Fibroblast of the conjunctiva (primary cell): ENCODE data around the gene ORM2.

Experiments
- DNase-seq: peaks from one replicate; pipeline ENCODE4 v3.0.0-alpha.2; 2010; ENCODE audit warnings: low read depth

ORM2 gene

DNA sequence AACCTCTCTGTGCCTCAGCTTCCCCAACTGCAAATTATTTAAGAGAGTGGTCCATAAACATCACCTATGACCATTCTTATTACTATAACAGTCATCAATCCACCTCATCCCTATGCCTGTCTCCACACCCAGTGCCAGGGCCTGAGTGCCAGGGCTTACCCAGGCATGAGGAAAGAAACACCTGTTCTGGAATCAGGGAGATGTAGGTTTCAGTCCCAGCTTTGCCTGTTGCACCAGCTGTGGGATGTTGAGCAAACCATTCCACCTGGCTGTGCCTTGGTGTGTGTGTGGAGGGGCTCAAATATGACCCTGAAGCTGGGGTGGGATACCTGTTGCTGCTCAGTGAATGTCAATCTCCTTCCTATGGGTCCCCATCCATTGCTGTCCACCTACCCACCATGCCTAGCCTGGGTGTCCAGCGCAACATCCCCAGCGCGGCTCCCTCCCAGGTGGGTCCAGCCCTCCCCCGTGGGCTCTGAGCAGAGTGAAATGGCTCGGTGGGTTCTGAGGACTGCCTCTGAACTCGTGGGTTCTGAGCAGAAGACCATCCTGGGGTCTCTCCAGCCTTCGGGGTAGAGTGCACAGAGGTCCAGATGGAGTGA lies 41.8 kb downstream of the ORM2 start:
- no peak for DNase-seq

DNA sequence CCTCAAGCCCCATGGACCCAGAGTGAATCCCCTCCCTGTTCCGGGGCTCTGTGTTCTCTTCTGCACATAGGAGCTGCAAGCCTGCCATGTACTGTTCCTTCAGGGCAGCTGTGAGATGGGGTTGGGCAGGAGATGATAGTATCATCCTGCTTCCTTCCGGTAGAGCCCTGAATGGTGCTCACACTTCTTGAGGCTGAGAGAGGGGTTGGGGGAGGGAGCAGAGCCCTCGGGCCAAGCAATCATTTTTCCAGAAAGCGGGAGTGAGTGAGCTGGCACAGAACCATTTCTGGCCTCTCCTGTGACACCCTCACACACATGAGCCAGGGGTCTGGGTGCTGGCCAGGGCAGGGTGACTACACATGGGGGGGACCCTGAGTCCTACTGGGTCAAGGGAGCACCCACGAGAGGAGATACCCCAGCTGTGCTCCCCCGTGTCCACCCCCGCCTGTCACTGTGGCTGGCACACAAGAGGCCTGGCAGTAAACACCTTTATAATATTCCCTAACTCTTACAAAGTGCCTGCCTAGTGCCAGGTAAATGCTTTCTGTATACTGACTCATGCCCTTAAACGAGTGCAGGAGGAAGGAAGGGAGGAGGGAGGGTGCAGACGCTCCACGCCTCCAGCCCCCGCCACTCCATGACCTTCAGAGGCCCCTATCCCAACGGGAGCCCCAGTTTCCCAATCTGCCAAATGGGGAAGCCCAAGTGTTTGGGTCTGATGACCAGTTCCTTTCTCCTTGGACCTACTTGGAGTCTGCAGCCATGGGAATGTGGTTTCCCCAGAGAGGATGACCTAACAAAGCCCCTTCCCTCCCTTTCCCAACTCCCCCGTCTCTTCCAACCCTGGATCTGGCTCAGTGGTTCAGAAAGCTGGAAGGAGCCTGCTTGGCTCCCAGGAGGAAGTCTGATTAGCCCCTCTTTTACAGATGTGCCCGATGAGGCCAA lies 42.6 kb downstream of the ORM2 start:
- no peak for DNase-seq

DNA sequence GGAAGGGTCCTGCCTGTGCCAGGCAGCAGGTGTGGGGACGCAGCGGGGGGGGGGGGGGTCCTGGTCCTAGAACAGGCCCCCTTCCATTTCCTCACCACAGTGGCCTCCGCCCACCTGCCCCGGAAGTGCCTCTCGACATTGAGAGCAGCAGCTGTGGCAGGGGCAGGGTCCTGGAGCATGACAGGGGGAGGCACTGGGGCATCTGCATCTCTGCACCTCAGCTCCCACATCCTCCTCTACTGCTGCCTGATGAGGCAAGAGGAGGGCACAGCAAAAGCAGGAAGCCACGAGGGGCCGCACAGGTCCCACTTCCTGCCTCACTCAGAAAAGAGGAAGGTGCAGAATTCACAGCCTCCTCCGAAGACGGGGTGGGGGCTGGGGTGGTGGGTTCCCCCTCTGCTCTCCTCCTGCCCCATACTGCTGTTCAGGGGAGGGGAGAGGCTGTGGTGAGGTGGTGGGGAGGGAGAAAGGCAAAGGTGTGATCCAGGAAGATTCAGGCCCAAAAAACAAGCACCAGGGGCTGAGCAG lies 43.3 kb downstream of the ORM2 start:
- DNase-seq: no peak

DNA sequence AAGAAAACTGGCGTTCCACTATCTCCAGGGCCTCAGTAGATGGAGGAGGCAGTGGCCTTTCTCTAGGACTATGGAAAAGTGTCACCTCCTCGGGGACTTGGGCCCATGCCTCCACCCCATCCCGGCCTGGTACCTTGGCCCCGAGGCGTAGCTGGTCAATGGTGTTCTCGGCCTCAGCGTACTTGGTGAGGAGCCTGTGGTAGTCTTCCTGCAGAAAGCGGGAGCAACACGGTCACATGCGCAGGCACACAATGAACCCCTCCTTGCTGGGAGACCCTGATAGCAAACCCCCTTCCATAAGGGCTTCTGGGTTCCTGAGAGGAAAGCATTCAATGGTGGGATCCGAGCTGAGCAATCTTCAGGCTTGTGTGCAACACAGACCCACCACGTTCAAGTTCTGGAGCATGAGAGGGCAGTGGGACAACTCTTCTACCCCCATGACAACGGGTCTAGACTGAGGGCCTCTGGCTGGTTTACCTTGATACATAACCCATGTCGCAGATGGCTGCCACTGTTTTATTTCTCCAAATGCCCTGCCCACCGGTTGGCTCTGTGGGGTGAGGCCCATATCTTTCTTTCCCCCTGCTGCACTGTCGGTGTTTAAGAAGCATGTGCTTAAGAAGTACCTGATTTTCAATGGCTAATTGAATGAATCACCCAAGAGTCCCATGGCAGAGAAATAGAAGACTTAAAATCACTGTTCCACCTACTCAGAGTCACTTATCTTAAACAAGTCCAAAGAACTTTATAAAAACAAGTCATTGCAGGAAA lies 44.5 kb downstream of the ORM2 start:
- no peak for DNase-seq

DNA sequence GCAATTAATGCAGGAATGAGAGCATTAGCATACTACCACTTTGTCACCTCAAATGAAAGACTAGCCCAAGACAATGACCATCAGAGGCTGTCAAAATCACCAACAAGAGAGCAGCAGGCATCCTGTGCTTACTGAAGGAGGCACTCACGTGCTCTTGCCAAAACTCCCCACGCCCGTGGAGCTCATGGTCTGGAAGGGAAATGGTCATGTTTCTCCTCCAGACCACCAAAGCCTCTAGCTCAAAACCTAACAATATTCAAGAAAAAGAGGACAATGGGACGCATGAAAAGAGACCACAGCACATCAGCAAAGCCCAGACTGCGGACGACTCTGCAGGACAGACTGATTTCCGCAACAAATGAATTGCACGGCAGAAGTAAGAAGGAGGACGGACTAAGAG lies 45.3 kb downstream of the ORM2 start:
- DNase-seq: no peak

DNA sequence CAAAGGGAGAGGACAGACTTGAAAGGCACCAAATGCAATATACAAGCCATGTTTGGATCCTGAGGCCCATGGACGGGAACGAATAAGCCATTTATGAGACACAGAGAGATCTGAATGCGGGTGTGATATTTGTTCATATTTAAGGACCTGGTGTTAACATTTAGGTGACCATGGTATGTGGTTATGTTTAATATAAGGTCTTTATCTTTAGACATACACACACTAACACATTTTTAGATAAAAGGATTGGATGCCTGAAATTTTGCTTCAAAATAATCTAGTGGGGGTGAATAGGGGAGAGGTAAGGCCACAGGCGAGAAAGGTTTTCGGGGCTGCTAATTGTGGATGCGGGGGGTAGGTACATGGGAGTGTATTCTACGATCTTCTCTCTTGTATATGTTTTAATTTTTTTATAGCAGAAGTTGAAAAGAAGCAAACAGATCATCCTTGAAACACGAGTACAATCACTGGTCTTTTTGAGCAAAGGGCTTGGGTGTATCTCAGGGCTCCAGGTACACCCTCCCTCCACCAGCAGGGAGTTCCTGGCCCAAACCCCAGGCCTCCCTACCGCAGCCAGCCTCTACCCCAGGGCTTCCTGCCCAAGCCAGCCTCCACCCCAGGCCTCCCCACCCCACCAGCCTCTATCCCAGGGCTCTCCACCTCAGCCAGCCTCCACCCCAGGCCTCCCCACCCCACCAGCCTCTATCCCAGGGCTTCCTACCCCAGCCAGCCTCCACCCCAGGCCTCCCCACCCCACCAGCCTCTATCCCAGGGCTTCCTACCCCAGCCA lies 45.9 kb downstream of the ORM2 start:
- no peak for DNase-seq

DNA sequence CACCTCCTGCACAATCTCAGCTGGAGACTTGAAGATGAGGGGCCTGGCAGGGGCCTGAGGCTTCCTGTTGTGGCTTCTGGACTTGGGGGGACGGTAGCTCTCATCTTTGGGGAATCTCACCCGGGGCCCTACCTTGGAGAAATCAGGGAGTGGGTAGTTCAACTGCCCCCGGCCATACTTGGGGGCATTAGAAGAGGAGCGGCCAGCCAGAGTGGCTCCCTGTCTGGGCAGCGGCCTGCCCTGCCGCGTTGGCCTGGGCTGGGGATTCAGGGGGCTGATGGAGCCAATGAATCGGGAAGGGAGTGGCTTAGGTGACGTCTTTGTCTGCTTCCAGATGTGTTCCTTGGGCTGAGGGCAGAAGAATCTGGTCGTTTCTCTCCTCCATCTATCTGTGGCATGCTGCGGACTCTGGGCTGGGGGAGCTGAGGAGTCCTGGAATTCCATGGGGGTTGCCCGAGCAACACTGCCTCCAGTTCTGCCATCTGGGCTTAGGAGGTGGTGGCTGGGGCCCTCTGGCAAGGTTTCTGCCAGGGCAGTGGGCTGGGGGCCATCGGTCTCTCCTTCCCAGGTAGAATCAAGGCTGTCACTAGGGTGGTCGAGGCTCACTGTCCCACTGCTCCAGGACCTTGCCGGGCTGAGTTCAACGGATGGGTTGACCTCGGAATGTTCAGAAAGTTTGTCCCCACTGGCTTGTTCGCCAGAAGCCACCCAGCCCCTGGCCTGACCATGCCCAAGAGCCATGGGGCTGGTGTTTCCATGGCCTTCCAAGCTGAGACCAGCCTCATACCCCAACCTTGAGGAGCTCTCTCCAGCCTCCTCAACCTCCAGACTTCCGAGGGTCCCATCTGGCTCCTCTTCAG lies 47.1 kb downstream of the ORM2 start:
- DNase-seq: no peak

DNA sequence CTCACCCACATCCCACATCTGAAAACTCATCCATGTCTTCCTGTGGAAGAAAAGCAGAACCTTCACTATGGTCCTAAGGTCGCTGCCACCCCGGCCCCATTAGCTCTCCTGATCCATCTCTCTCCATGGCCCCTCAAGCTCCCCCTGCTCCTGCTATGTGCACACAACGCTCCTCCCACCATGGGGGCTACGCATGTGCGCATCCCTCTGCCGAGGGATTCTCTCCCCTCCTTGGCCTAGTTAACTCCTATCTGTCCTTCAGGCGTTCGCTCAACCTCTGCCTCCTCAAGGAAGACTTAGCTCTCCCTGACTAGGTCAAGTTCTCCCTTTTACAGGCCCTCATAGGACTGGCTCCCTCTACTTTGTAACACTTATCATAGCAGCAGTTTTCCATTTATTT lies 48.3 kb downstream of the ORM2 start:
- DNase-seq: no peak

DNA sequence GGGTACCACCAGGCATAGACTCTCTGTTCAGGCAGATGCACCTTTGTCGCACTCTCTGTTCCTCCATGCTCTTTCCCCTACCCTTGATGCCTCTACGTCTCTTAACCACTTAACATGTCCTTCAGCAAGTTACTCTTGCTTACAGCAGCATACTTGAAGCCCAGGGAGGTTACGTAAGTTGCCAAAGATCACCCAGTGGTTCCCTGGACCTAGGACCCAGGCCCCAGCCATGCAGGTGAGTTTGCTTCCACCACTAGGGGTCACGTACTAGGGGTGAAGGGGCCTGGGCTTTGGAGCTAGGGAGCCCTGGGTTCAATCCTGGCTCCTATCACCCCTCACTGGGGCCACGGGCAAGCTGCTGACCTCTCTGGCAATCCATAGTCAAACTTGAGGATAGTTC lies 49.2 kb downstream of the ORM2 start:
- no peak for DNase-seq
